GM20000 (cell line): Measurements from ENCODE around the gene KCNT2.
"Not testable (repeated sequence)": the region's sequence is repeated elsewhere in the genome, so short reads cannot be mapped to it uniquely, and the experiment has no call there.

Source experiments
- DNase-seq: peaks from one replicate; pipeline ENCODE4 v3.0.0; 2012; ENCODE audit warnings: low spot score
- TF ChIP-seq, protein P1 (sequence below): IDR thresholded peaks from 2 replicates; pipeline ENCODE4 v1.5.1; 2012; ENCODE audit warnings: mild to moderate bottlenecking, control low read depth; ENCODE audit errors: extremely low read depth, missing control alignments

KCNT2 gene

DNA sequence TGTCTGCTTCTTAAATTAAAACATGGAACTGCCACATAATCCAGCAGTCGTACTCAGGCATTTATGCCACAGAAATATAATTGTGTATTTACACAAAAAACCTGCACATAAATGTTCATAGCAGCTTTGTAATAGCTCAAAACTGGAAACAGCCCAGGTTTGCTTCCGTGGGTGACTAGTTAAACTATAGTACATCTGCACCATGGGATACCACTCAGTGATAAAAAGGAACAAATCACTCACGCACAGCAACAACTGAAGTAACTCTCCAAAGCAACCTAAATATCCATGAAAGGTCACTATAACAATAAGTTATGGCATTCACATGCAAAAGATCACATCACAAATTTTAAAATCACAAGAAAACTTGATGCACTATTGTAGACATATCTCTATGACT is 64.4 kb downstream of the KCNT2 start:
- TF ChIP-seq, protein P1, sequence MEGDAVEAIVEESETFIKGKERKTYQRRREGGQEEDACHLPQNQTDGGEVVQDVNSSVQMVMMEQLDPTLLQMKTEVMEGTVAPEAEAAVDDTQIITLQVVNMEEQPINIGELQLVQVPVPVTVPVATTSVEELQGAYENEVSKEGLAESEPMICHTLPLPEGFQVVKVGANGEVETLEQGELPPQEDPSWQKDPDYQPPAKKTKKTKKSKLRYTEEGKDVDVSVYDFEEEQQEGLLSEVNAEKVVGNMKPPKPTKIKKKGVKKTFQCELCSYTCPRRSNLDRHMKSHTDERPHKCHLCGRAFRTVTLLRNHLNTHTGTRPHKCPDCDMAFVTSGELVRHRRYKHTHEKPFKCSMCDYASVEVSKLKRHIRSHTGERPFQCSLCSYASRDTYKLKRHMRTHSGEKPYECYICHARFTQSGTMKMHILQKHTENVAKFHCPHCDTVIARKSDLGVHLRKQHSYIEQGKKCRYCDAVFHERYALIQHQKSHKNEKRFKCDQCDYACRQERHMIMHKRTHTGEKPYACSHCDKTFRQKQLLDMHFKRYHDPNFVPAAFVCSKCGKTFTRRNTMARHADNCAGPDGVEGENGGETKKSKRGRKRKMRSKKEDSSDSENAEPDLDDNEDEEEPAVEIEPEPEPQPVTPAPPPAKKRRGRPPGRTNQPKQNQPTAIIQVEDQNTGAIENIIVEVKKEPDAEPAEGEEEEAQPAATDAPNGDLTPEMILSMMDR: no peak
- no peak for DNase-seq

DNA sequence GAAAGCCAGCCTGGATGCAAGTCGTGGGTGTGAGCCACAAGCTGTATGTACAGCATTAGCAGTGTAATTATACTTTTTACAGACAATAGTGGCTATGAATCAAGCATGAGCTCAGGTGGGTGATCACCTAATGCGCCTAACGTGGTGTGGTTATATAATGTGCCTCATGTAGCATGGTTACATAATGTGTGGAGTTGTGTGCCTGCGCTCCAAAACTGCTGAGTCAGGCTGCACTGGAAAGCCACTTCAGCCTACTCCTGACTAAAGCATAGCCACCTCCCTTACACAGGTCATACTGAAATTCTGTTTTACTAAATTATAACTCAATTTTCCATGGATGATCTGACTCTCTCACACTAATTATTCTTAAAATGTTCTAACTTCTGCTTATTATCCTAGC is 69.8 kb downstream of the KCNT2 start:
- TF ChIP-seq, protein P1: no peak
- DNase-seq: no peak

DNA sequence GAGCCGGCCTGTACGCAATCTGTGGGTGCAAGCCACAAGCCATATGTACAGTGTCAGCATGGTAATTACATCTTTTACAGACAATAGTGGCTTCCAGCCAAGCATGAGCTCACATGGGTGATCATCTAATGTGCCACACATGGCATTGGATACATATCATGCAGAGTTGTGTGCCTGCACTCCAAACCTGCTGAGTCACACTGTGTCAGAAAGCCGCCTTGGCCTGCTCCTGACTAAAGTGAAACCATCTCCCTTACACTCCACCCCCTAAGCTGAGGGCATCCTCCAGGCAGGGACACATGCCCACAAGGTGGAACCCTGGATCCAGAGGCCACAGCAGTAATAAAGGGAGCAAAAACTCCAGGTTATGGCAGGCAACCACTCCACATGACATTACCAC is 72.5 kb downstream of the KCNT2 start:
- TF ChIP-seq, protein P1: no peak
- no peak for DNase-seq

DNA sequence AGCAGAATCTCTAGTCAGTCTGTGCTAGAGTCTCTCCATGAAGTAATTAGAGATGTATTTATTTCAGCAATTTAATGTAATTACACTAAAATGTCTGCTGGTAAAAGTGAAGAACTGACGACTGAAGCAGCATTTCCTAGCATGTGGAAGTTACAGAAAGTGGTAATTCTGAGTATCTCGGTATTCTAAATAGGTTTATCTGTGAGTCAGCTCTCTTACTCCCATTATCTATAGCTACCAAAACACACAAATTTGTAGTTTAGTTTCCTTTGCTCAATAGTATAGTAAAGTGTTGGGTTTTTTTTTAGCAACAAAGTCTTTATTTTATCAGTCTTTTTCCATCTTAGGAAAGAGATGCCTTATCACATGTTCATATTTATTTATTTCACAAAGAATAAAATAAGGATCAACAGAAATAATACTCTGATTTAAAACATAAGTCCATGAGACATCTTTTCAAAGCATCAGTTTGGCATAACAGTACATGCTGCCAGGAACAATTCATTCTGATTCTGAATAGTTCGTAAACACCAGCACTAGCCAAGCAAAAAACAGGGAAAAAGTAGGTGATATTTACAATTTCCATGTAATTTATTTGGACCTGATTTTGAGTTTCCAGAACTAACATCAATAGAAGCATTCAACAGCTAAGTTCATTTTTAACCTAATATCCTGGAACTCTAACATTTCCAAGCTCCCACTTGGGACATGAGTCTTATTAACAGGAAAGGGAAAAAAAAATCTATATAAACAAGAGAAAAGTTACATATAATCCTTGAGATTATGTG is 76.3 kb downstream of the KCNT2 start:
- TF ChIP-seq, protein P1: no peak
- no peak for DNase-seq

DNA sequence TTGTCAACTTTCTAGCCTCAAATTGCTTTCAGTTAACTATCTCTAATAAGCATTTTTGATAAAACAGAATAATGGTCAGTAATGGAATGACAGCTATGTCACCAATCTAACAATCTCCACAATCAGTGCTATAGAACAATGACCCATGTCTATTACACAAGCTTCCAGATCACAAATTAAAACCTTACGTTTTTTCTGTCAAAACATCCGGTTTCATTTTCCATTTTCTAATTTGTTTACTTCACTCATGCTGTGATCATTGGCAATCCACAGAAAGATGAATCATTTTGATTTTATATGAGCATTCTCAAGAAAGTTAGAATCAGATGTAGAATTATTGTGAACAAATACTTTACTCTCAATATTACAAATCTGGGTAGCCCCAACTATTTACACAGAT is 80.3 kb downstream of the KCNT2 start:
- no peak for DNase-seq
- TF ChIP-seq, protein P1: no peak

- DNase-seq: not testable (repeated sequence)
Observed at GRCh38 chr1:196522574-196523345, 85.5 kb downstream of the KCNT2 start.

GRCh38 chr1:196517193-196517592 is 91.0 kb downstream of the KCNT2 start:
- DNase-seq: no peak

More at GRCh38 chr1:196517193-196517592, 91.0 kb downstream of the KCNT2 start:
- TF ChIP-seq, protein P1: no peak
